Activated CD8-positive, alpha-beta memory T cell treated with anti-CD3 and anti-CD28 coated beads, Interleukin-2, amount 50 U/mL, for 24 hours (primary cell): ENCODE measurements around the gene IVD.

Experiments
- DNase-seq: peaks from one replicate; pipeline ENCODE4 v3.0.0-alpha.2; 2020; ENCODE audit errors: extremely low read depth

The IVD gene

GRCh38 chr15:40459391-40460015 lies 53.9 kb downstream of the IVD start:
- DNase-seq = no peak

- no peak for DNase-seq
These were observed 54.8 kb downstream of the IVD start for GRCh38 chr15:40460404-40460803.

GRCh38 chr15:40461958-40462357 lies 56.4 kb downstream of the IVD start:
- DNase-seq = no peak

GRCh38 chr15:40463279-40463678 lies 57.7 kb downstream of the IVD start:
- DNase-seq = no peak

- no peak for DNase-seq
These were observed 58.4 kb downstream of the IVD start for GRCh38 chr15:40463886-40464545.

- no peak for DNase-seq
These were observed 59.1 kb downstream of the IVD start for GRCh38 chr15:40464595-40465185.

GRCh38 chr15:40465939-40466338 lies 60.3 kb downstream of the IVD start:
- no peak for DNase-seq

GRCh38 chr15:40466426-40467260 lies 61.0 kb downstream of the IVD start:
- DNase-seq = no peak

- no peak for DNase-seq
These were observed 61.6 kb downstream of the IVD start for GRCh38 chr15:40467261-40467615.

- DNase-seq = no peak
These were observed 63.3 kb downstream of the IVD start for GRCh38 chr15:40468898-40469331.

GRCh38 chr15:40469776-40470390 lies 64.3 kb downstream of the IVD start:
- DNase-seq = no peak

- no peak for DNase-seq
These were observed 65.0 kb downstream of the IVD start, which contains the start of gene CHST14 for GRCh38 chr15:40470423-40471104. Gene CHST14 (plus strand): TSS chr15:40470984. CDS start chr15:40471214, 230 bp downstream.
